22Rv1 (cell line): ENCODE data around the gene TNNT3.

ENCODE experiments used
- CTCF ChIP-seq: fragments of 450-650 bp; IDR thresholded peaks from 2 replicates; pipeline ENCODE4 v1.5.1; 2017; ENCODE audit warnings: mild to moderate bottlenecking
- ZFX ChIP-seq: fragments of 450-650 bp; IDR thresholded peaks from 2 replicates; pipeline ENCODE4 v1.6.1; 2017; ENCODE audit warnings: antibody characterized with exemption, borderline replicate concordance

- TF ChIP-seq CTCF, result no peak
- no peak for TF ChIP-seq ZFX
Measured at GRCh38 chr11:1969035-1969434, 49.5 kb downstream of the TNNT3 start.
